Activated CD8-positive, alpha-beta memory T cell treated with anti-CD3 and anti-CD28 coated beads, Interleukin-2, amount 50 U/mL, for 48 hours (primary cell): ENCODE measurements around the gene COL13A1.

Experiments used
- DNase-seq: peaks from one replicate; pipeline ENCODE4 v3.0.0-alpha.2; 2020

The COL13A1 gene

DNA sequence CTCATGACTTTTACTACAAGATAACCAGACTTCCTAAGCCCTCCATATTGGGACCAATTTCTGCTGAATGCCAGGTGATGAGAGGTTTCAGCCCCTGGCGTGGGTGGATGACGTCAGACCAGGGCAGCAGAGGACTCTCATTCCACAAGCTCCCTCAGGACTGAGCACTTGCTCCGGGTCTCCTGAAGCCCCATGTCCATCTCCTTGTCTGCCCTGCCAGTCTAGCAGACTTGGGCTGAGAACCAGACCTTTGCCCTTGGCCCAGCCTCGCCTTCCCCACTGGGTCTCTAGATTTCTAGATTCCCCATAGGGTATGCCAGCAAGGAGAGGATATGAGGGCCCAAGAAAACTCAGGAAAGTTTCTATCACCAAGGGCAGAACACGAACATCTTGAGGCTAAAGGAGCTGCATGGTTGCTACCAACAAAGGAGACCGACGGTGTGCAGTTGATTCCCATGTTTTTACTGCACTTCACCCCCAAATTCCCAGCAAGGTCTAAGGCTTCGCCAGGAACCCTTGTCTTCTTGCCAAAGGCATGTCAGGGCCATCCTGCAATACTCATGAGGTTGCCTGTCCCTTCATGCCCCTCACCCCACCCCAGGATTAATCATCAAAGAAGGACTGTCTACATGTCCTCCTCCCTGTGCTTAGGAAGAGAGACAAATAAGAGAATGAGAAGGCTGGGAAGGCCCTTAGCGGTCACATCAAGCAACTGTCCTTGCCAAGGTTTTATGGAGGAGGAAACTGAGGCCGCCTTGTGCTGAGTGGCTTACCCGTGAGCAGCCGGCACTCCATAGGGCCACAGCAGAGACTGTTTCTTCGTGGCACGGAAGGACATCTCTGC lies 154.4 kb downstream of the COL13A1 start:
- no peak for DNase-seq

DNA sequence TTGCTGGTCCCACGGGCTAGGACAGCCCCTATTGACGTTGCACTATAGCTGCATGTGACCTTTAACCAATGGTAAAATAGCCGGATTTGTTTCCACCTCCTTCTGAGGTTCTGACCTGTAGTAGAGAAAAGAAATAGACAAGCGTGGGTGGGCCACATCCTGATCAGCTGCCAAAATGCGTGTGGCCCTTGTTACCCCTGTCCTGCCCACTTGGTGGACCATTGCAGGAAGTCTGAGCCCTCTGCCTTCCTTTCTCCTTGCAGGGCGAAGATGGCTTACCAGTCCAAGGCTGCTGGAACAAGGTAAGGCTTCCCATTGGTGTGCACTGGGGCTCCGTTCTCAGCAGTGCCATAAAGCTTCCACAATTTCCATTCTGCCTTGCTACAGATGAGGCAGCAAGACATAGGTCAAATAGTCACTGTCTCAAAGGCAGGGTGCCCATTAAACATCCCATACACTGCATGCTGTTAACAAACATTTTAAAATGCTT lies 155.1 kb downstream of the COL13A1 start:
- DNase-seq, result no peak

DNA sequence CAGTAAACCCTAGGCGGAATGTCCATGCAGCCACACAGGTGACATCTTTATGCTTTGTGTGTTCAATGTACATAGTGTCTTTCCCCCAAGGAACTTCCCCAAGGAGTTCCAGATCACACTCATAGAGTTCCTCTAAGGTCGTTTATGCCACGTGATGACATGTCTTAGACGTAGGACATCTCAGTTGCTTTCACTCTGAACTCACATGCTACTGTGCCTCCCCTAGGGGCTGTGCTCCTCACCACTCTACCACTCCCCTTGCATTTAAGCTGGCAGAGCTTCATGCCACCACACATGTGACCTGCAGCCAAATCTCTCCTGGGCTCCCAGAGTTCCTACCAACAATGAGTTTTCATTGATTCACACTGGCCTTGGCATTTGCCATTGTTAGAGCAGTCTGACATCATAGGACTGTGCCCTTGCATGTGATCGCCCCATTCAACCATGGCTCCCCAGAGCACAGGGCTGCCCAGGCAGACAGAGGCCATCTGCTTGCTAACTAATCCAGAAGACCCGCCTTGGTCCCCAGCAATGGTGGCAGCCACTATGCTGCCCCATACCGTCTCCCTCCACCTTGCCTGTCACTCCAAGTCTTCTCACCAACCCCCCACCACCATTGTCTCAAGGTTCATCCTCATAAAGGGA lies 155.7 kb downstream of the COL13A1 start:
- no peak for DNase-seq

DNA sequence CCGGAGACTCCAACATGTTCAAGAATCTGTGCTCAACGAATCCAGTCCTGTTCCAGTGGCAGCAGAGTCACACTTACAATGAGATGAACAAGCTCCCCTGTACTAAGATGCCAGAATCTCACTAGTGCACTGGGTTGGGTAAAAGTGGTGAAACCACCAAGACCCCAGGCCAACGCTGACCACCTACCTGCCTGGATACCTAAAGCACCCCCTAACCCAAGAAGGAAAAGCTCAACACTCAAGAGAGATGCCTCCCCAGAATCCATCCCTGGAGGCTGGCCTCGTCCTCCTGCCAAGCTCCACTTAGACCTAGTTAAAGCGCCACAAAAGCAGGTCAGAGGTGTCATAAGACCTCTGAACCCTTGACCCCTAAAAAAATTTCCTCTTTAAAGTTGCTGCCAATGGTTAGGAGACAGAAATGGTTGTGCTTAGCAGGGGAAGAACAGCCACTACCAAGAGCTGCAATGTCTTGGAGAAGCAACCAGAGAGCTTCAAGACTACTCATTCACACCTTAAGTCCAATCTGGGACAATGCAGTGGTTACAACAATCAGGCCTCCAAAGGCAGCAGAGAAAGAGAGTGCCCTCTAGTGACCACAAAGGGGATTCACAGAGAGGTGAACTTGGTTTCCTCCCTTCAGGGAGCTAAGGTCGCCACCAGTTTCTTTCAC lies 156.3 kb downstream of the COL13A1 start:
- DNase-seq, result peak; percentile 52

DNA sequence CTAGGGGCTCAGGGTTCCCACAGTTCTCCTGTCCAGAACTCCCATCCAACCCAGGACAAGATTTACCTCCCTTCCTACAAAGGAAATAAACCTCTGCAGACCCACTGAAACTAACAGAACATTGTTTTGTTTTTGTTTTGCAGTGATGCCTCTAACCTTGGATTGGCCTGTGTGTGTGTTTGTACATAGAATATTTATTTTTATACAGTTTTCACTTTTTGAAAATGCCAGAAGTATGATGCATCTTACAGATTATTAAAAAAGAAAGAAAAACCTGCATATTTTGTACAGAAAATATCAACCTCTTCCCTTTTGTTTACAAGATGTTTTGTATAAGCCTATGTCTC lies 156.8 kb downstream of the COL13A1 start:
- no peak for DNase-seq

DNA sequence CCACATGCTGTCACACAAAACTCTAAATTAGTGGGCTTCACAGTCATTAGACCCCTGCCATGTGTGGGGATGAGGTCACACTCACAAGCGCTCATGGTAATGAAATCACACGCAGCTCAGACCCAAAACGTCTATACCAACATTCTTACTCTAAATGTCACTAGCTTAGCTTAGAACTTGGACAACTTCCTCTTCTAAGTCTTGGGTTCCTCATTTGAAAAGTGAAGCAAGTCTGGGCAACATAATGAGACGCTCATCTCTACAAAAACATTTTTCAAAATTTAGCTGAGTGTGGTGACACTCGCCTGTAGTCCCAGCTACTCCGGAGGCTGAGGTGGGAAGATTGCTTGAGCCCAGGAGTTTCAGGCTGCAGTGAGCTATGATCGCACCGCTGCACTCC lies 158.2 kb downstream of the COL13A1 start:
- peak; percentile 18 for DNase-seq

DNA sequence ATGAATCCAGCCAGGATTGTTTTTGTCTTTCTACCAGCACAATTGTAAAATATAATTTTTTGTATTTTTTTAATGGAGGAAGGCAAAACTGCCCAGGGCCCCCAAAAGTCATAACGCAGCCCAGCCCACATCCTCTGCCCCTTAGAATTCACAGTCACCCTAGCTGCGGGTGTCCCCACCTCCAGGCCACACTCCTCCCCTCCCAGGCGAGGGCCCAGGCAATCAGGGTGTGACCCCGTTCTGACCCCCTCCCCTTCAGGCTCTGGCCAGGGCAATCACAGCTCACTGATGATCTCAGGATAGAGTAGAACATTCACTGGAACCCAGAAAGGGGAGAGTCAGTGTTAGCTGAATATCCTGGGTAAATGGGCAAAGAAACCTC lies 158.9 kb downstream of the COL13A1 start:
- peak; percentile 22 for DNase-seq

DNA sequence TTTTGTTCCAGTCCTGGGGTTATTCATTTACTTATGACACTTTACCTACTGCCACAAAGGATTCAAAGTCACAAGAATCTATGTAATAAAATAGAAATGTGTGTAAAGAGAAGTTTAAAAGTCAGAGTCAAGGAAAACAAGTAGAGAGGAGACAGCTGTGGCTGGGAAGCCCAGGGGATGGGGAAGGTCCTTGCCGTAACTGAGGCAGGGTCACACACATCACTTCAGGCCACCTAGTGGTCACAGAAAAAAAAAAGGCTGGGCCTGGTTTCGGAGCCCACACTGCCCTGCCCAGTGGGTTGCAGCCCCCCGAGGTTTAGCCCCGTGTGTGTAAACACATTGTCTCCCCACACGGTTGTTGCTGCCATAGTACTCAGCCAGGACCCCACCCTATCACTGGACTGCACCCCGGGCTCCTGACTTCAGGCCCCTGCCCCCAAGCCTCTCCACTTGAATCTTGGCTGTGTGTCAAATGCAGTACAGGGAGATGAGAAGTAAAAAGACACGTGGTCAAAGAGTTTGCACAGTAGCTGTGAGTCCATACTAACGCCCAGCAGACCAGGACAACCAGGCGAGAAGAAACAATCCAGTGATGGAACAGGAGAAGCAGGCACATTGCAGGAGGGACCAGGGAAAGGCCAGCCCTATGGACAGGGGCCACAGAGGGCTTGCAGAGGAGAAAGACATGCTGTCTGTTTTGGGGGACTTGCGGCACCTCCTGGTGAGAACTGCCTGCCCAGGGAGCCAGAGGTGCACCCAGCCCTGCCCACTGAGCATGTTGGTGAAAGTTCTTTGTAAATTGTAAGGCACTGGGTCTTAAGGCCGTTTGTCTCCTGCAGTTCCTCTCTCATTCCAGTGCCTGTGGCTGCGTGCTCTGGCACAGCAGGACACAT lies 159.5 kb downstream of the COL13A1 start:
- DNase-seq, result peak; percentile 36

DNA sequence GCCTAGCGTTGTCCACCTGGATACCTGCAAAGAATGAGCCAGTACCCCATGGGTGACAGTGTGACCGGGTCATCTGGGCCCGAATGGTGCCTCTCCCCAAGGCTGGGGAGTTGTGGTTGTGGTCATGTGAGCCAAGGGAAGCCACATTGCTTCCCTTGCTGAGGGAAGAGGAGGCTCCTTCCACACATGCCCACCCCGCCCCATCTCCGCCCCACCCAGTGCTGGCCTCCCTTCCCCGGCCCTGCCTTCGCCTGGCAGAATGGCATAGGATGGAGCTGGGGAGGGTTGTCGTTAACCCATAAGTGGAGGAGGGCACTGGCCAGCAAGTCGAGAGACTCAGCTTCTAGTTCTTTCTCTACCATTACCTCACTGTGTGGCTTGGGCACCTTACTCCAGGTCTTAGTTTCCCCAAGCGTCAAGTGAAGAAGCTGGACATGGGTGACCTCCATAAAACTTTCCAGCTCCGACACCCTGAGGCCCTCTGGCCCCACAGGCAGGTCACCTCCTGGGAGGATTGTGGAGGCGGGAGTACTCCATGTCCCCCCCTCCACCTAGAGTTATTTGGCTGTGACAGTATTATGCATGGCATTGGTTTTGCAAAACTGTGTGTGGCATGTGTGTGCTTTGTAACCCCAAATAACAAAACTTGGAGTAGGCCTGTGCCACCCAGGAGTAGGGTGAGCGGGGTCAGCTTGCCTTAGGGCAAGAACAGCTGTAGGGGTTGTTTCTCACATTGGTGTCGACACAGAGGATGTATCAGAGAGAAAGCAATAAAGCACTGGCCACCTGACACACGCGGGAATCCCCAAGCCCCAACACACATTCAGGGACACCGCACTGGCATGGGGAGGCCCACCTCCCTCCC lies 160.4 kb downstream of the COL13A1 start:
- peak; percentile 20 for DNase-seq

DNA sequence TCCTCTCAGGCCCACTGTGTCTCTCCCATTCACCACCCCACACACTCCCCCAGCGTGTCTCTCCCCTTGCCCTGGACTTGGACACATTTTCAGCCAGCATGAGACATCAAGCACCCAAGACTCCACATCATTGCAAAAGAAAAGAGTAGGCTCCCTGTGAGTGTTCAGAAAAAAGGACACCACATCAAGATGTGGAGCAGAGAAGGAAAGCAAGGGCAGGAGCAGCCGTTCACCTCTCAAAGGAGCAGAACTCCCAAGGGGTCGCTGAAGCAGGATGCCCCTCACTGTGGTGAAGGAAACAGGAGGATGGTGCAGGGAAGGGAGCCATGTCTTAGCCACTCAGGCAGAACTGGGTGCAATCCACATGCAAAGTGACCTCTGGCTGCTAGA lies 161.0 kb downstream of the COL13A1 start:
- no peak for DNase-seq

DNA sequence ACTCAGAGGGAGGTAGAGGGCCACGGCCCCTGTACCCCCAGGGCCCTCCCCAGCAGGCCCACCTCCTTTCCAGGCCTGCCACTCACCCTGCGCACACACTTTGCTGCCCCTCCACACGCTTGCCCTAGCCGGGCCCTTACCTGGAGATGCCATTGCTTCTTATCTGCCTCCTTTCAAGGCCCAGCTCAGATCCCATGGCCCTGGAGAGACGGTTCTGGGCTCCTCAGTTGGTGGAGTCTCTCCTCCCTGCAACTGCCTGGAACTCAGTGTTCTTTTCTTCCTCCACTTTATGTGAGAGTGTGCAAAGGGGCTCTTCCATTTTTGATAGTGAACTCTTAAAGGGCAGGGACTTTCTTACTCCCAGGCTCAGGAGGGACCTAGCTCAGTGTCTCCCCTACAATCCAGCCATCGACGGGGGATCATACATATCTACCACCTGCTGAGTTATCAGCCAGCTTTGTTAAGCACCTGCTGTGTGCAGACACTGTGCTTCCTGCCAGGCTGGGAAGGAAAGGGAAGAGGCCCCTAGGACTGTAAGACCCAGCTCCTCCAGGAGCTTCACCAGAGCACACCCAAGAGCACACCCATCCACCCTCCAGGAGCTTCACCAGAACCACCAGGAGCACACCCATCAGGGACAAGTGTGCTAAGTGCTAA lies 161.6 kb downstream of the COL13A1 start:
- DNase-seq, result peak; percentile 38

DNA sequence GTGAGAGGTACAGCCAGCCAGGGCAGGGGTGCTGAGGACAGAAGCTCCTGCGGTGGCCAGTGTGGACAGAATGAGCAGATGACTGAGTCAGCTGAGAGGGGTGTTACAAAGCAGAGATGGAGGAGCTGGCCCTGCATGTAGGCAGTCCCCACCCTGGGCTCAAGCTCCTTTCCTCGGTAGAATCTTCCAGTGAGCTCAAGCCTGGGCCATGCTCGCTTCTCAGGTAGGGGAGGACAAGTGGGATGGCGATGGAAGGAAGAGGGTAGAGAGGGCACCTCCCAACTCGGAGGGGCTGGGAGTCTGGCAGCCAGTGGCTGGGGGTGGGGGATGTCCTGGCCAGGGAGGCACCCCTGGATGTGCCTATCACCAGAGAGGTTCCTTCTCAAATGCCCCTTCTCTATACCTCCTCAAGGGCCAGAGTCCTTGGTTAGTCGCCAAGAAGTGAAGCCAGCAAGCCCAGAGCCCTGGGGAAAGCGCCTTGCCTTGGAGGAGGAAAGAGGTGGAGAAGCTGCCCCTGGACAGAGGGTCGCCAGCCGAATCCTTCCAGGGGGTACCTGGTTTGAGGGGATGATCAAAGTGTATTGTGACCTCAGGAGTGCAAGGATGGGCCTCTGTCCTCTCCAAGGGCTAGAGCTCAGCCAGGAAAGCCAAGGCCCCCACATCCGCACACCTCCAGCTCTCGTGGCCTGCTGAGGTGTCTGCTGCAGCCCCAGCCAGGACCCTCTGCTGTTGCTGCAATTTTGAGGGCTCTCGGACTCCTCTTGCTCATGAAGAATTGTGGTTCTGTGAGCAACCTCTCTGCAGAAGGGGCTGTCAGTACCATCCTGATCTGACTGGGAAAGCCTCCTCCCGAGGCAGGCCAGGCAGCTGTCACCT lies 162.4 kb downstream of the COL13A1 start:
- DNase-seq, result peak; percentile 42

DNA sequence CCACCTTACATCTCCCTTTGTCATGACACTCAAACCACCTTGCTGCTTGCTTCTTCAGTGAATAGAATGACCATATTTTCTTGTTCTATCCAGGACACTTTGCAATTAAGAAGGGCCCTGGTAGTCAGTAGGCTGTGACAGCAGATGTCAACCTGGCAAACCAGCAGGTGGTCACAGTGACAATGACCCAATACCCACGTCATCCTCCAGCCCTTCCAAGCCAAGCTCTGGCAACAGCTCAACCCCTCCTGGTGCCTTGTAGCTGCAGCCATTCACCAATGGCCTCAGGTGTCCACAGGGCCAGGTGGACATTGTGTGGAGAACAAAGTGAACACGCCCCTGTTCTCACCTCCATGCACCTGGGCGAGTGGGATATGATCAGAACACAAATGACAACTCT lies 163.4 kb downstream of the COL13A1 start:
- DNase-seq, result peak; percentile 17

DNA sequence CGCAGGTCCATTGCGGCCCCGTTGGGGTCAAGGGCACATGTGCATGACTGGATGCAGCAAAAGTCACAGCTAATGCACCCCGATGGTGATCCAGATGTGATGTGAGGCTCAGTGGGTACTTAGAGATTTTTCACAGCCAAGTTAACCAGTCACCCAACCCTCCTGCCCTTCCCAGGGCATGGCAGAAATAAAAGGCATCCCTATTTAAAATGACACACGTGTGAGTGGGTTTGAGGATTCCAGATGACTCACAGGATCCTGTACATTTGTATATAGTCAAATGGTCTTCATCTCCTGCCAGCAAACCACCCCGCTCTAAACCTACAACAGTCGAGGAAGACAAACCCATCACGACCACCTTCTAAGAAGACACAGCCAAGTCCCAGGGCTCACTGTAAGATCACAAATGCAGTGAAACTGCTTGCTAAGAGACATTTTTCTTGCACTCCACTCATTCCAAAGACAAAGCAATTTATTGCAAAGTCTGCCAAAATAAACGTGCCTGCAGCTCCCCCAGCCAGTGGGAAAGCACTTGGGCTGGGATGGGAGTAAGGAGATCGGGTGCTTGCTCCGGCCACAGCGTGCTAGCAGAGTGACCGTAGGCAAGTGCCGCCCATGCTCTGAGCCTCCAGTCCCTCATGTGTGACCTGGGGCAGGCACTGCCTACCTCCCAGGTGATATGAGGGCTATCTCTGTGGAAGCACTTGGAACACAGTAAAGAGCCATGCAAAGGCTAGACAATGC lies 164.4 kb downstream of the COL13A1 start:
- DNase-seq, result peak; percentile 33

DNA sequence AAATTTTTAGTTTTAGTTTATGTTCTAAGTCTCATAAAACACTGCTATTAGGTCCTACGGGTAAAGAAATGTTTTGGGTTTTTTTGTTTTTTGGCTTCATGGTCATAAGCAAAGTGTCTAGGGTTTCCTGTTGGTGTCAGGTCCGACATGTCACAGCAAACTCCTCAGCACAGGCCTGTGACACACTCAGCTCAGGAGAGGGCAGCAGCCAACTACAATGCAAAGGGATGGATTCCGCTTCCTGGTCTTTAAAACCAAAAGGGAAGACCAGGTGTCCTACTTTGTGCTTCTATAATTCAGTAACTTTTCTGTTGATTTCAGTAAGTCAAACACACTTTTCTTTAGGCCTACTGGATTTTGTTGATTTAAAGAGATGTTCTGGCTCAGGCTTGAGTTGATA lies 167.1 kb downstream of the COL13A1 start:
- DNase-seq, result no peak

DNA sequence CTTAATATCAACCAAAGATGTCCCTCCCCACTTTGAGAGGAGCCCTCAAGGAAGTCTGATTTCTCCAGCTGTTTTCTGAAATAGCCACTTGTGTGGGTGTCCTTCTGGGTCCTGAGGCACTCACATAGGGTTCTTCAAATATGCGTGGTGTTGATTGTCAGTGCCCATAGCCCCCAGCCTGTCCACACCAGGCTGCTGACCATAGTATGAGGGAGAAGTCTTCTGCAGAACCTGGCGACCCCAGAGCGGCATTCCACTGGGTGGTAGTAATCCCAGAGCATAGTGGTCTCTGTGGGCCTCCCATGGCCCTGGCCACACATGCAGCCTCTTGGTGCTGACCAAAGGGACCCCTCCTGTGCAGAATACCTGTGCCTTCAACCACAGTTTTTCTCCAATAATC lies 168.3 kb downstream of the COL13A1 start:
- DNase-seq, result no peak

DNA sequence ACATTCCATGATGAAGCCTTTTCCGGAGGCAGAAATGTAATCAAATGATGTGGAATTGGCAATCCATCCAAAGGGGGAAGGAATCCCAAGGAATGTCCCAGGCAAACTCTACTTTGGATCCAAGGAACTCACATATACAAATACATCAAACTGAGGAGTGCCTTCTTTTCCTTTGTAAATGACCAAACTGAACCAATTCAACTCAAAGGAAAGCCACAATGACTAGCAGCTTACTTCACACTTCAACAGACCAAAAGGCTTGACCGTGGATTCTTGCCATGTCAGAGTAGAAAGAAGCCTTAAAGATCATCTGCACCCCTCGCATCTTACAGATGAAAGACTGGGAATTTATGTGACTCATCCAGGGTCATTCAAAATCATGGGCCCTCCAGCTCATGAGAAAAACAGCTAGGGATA lies 171.3 kb downstream of the COL13A1 start:
- DNase-seq, result no peak

DNA sequence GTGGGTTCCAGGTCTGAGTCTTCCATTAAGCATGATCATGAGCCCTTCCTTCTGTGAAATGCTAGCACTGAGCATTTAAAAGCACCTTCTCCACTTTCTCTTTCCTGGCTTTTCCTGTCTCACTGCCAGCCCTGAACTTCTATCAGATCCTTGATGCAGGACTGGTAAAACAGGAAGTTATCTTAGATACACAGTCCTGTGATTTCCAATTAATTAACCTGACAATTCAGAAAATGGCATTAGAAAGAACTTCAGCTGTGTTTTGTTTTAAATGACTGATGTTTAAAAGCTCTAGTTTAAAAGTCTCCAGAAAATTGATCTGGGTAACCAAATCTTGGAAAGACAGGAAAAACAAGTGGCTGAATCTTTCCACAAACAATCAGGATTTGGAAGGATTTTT lies 172.0 kb downstream of the COL13A1 start:
- DNase-seq, result no peak

DNA sequence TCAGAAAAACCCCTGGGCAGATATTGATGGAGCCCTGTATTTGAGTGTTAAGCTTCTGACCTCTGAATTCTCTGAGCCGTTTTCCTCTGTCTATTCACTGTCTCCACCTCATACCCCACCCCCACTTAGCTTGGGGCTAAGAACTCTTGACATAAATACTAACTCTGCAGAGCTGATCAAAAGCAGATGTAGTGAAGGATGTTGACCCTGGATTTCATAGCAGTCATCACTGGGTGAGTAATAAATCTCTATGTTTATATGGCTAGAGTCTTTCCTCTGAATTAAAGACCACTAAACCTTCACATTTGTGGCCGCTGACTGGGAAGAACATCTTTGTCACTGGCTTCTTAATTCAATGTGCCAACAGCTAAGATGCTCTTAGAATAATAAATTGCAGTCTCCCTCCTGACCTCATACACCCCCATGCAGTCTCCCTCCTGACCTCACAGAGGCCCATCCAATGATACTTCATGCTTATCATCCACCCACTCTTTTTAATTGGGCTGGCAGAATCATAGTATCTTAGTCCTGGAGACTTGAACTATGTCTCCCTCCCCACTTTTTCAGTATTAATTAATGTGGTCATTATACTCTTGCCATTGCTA lies 172.9 kb downstream of the COL13A1 start:
- no peak for DNase-seq
